Cardiac fibroblast (primary cell): ENCODE results near the gene WDR49.

ENCODE experiments used
- DNase-seq, 2 donors: peaks; one replicate each; pipeline versions ENCODE4 v3.0.0 to v3.0.0-alpha.2; 2010; ENCODE audit warnings: low read depth in 2 of 2
- H3K4me3 ChIP-seq, 2 donors: replicated peaks in 1 of 2; 1 replicate in 1 of 2; 2 replicates in 1 of 2; pipeline ENCODE4 v1.5.1; 2011; ENCODE audit warnings: low read depth in 2 of 2, low read length in 2 of 2, mild to moderate bottlenecking in 2 of 2, moderate library complexity in 1 of 2
- CTCF ChIP-seq: IDR thresholded peaks from one replicate; pipeline ENCODE4 v1.5.1; 2011; ENCODE audit warnings: low read depth, mild to moderate bottlenecking, low read length, inconsistent platforms

Gene WDR49

GRCh38 chr3:167653760-167654159, at the start of gene WDR49:
TSS of gene WDR49 (minus strand) at chr3:167653942. CDS start at chr3:167653425, 517 bp downstream.
- DNase-seq = no peak
- TF ChIP-seq CTCF = no peak
- no peak within 1 kb of the TSS for H3K4me3 ChIP-seq

GRCh38 chr3:167700926-167701325, 47.2 kb upstream of the WDR49 start:
- no peak for DNase-seq
- no peak overlapping the region for H3K4me3 ChIP-seq

GRCh38 chr3:167700046-167700445, 46.3 kb upstream of the WDR49 start:
- no peak for TF ChIP-seq CTCF
- no peak for DNase-seq
- no peak overlapping the region for H3K4me3 ChIP-seq

More at GRCh38 chr3:167700926-167701325, 47.2 kb upstream of the WDR49 start:
- no peak for TF ChIP-seq CTCF

GRCh38 chr3:167694121-167694520, 40.4 kb upstream of the WDR49 start:
- DNase-seq = no peak
- no peak for TF ChIP-seq CTCF
- H3K4me3 ChIP-seq = no peak overlapping the region

GRCh38 chr3:167691366-167691765, 37.6 kb upstream of the WDR49 start:
- no peak for TF ChIP-seq CTCF
- no peak overlapping the region for H3K4me3 ChIP-seq
- DNase-seq = no peak

- DNase-seq = peak; percentile 73 to 81
- H3K4me3 ChIP-seq = no peak overlapping the region
- TF ChIP-seq CTCF = peak; percentile 37
Measured at GRCh38 chr3:167684388-167684993, 30.7 kb upstream of the WDR49 start.

- DNase-seq = no peak
- H3K4me3 ChIP-seq = no peak overlapping the region
- TF ChIP-seq CTCF = no peak
Measured at GRCh38 chr3:167679526-167679925, 25.8 kb upstream of the WDR49 start.
